IPS DF 19.7 (cell line): ENCODE measurements around the gene ADAMTSL5.

Experiments
- DNase-seq: peaks from one replicate; pipeline ENCODE4 v3.0.0-alpha.2; 2013; ENCODE audit warnings: low read depth, low spot score

The ADAMTSL5 gene

DNA sequence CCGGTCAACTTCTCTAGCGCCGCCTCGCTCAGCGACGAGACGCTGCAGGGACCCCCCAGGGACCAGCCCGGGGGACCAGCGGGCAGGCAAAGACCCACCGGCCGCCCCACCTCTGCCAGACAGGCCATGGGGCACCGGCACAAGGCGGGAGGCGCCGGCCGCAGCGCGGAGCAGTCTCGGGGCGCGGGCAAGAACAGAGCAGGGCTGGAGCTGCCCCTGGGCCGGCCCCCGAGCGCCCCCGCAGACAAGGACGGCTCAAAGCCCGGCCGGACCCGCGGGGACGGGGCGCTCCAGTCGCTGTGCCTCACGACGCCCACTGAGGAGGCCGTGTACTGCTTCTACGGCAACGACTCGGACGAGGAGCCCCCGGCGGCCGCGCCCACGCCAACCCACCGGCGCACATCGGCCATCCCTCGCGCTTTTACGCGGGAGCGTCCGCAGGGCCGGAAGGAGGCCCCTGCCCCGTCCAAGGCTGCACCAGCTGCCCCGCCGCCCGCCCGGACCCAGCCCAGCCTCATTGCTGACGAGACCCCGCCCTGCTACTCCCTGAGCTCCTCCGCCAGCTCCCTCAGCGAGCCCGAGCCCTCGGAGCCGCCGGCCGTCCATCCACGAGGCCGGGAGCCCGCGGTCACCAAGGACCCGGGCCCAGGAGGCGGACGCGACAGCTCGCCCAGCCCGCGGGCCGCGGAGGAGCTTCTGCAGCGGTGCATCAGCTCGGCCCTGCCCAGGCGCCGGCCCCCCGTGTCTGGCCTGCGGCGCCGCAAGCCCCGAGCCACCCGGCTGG lies 45.1 kb downstream of the ADAMTSL5 start:
- DNase-seq, result no peak

DNA sequence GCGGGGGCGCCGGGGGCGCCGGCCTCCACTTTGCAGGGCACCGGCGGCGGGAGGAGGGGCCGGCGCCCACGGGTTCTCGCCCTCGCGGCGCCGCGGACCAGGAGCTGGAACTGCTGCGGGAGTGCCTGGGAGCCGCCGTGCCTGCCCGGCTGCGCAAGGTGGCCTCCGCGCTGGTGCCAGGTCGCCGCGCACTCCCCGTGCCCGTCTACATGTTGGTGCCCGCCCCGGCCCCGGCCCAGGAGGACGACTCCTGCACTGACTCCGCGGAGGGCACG lies 45.7 kb downstream of the ADAMTSL5 start:
- DNase-seq, result no peak

DNA sequence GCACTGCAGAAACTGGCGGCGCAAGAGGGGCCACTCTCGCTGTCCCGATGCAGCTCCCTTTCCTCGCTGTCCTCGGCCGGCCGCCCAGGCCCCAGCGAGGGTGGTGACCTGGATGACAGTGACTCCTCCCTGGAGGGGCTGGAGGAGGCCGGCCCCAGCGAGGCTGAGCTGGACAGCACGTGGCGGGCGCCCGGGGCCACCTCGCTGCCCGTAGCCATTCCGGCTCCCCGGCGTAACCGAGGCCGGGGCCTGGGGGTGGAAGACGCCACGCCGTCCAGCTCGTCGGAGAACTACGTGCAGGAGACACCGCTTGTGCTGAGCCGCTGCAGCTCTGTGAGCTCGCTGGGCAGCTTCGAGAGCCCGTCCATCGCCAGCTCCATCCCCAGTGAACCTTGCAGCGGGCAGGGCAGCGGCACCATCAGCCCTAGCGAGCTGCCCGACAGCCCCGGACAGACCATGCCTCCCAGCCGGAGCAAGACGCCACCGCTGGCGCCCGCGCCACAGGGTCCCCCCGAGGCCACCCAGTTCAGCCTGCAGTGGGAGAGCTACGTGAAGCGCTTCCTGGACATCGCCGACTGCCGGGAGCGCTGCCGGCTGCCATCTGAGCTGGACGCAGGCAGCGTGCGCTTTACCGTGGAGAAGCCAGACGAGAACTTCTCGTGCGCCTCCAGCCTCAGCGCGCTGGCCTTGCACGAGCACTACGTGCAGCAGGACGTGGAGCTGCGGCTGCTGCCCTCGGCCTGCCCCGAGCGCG lies 46.2 kb downstream of the ADAMTSL5 start:
- no peak for DNase-seq

DNA sequence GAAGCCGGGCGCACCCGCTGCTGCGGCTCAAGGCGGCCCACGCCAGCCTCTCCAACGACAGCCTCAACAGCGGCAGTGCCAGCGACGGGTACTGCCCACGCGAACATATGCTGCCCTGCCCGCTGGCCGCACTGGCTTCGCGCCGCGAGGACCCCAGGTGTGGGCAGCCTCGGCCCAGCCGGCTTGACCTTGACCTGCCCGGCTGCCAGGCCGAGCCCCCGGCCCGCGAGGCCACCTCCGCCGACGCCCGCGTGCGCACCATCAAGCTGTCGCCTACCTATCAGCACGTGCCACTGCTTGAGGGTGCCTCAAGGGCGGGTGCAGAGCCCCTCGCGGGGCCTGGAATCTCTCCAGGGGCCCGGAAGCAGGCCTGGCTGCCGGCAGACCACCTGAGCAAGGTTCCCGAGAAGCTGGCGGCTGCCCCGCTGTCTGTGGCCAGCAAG lies 46.8 kb downstream of the ADAMTSL5 start:
- no peak for DNase-seq

DNA sequence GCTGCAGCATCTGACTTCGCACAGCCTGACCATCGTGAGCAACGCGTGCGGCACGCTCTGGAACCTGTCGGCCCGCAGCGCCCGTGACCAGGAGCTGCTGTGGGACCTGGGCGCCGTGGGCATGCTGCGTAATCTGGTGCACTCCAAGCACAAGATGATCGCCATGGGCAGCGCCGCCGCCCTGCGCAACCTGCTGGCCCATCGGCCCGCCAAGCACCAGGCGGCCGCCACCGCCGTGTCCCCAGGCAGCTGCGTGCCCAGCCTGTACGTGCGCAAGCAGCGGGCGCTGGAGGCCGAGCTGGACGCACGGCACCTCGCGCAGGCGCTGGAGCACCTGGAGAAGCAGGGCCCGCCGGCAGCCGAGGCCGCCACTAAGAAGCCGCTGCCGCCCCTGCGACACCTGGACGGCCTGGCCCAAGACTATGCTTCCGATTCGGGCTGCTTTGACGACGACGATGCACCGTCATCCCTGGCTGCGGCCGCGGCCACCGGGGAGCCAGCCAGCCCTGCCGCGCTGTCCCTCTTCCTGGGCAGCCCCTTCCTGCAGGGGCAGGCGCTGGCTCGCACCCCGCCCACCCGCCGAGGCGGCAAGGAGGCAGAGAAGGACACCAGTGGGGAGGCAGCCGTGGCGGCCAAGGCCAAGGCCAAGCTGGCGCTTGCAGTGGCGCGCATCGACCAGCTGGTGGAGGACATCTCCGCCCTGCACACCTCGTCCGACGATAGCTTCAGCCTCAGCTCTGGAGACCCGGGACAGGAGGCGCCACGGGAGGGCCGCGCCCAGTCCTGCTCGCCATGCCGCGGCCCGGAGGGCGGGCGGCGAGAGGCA lies 47.4 kb downstream of the ADAMTSL5 start:
- no peak for DNase-seq

DNA sequence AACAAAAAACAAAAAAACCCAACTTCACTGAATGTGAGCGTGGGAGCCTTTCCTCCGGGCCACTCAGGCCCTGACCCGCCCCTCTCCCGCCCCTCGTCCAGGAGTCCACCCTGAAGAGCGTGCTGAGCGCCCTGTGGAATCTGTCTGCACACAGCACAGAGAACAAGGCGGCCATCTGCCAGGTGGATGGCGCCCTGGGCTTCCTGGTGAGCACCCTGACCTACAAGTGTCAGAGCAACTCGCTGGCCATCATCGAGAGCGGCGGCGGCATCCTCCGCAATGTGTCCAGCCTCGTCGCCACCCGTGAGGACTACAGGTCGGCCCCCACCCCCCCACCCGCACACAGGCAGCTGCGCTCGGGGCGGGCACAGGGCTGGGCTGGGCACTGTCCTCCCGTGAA lies 51.0 kb downstream of the ADAMTSL5 start:
- DNase-seq, result no peak

DNA sequence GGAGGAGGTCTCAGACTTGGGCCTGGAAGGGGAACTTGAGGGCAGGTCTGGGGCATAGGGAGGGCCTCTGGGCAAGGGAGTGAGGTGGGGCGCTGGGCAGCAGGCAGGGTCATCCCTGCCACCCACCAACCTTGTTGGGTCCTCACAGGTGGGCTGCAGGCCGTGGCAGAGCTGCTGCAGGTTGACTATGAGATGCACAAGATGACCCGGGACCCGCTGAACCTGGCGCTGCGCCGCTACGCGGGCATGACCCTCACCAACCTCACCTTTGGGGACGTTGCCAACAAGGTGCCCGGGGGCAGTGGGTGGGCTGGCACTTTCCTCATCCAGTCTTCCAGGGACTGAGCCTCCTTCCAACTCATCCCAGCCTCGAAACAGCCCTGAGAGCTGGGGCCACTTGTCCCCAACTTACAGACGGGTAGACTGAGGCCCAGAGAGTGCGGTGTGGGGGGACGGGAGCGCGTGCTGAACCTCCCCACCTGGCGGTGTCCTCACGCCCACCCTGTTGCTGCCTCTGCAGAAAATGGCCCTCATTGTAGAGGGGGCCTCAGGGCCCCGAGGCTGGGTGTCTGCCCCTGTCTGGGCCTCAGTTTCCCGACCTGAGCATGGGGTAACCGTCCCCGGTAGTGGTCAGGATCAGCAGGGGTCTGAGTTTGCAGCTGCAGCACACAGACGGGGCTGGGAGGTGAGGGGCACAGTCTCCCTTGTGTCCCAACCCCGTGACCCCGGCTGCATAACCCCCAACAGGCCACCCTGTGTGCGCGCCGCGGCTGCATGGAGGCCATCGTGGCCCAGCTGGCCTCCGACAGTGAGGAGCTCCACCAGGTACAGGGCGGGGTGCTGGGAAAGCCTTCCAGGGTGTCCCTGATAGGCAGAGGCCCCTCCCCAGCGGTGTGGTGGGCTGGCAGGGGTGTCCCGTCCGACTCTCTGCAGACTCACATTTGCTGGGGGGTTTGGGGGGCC lies 52.5 kb downstream of the ADAMTSL5 start:
- no peak for DNase-seq

DNA sequence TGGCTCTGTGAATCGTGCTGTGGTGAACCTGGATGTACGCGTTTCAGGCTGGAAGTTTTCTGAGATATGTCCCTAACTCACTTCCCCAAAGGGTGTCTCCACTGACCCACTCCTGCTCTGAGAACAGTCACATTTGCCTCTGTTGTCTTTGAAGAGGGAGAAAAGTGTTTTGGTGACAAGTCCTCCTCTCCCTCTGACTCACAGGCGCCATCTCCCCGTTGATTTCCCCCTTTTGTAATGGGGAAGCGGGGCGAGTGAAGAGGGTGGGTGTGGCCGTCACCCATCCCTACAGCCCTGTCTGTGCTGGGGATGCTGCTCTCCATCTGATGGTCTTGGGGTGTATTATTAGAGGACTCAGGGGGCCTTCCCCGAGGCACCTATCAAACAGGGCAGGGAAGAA lies 53.3 kb downstream of the ADAMTSL5 start:
- DNase-seq, result no peak

DNA sequence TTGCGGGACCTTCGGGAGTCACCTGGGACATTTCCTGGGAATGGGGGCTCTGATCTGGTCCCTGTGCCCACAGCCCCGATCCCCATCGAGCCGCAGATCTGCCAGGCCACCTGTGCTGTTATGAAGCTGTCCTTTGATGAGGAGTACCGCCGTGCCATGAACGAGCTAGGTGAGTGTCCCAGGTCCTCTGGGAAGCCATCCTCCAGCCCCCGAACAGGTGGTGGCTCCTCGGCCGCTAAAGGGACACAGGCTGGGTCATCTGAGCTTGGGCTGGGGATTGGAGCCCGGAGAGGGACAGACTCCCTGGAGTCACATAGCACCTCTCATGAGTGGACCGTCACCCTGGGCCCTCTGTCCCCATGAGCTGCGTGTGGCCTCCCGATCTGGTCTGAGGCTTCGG lies 54.9 kb downstream of the ADAMTSL5 start:
- no peak for DNase-seq

DNA sequence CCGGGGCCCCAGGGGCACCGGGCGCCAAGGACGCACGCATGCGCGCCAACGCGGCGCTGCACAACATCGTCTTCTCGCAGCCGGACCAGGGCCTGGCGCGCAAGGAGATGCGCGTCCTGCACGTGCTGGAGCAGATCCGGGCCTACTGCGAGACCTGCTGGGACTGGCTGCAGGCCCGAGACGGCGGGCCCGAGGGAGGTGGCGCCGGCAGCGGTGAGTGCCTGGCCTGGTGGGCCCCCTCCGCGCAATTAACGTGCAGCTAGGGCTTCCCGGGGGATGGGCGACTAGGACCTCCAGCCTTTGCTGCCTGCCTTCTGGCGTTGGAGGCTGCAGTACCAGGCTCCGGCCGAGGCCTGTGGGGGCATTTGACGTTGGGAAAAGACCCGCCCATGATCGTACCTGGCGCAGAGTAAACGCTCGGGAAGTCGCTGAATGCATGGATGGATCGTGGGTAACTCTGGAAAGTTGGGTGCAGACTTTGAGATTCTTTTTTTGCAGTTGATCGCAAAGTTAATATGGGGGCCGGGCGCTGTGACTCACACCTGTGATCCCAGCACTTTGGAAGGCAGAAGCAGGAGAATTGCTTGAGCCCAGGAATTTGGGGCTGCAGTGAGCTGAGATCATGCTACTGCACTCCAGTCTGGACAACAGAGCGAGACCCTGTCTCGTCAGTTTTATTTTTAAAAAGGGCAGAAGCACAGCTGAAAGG lies 55.6 kb downstream of the ADAMTSL5 start:
- DNase-seq, result no peak

DNA sequence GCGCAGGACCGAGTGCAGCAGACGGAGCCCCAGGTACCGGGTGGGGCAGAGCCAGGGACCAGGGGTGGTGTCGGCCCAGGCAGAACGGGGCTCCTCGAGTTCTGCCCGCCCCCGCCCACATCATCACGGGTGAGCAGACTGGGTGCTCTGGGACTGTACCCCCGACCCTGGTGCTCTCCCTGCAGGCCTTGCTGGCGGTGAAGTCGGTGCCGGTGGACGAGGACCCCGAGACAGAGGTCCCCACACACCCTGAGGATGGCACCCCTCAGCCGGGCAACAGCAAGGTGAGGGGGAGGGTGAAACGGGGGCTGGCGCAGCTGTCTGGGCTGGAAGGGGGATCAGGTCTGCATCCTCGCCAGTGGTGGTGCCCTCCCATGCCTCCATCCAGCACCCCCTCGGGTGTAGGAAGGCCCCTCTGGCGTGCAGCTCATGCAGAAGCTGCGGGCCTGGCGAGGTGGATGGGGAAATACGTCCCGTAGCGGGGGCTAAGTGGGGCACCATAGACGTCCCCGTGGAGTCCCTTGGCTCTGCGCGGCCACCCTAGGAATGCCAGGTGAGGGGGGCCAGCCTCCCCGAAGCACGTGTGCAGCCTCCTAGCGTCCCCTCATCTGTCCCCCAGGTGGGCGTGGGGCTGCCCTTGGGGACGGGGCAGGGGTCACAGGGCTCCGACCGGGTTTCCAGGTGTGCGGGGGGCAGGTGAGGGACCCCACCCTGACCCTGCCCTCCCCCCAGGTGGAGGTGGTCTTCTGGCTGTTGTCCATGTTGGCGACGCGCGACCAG lies 56.5 kb downstream of the ADAMTSL5 start:
- no peak for DNase-seq

DNA sequence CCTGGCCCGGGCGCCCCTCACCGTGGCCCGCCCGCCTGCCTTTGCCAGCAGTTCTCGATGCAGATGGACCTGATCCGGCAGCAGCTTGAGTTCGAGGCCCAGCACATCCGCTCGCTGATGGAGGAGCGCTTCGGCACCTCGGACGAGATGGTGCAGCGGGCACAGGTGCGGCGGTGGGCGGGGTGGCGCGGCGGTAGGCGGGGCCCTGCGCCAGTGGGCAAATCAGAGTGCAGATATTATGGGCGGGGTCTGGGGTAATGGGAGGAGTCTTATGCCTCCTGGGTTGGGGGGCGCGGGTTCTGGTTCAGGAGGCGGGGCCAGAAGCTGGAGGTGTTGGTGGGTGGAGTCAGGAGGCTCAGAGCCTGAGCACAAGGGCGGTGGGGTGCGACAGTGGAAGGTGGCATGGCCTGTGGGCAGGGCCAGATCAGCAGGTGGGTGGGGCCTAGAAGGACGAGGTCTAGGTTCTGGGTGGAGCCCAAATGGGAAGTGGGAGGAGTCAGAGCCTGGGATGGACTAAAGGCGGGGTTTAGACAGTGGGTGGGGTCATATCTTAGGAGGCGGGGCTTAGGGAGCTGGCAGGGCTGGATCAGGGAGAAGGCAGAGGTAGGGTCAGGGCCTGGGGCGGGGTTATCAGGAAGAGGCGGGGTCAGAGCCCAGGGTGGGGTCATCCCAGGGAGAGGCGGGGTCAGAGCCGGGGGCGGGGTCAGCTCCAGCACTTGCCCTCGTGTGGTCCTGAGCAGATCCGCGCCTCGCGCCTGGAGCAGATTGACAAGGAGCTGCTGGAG lies 57.3 kb downstream of the ADAMTSL5 start:
- DNase-seq, result no peak
